Fibroblast of peridontal ligament (primary cell): Measurements from ENCODE around the gene TPRX2.
"Not testable (repeated sequence)": the region's sequence is repeated elsewhere in the genome, so short reads cannot be mapped to it uniquely, and the experiment has no call there.

Experiments used
- DNase-seq: peaks from one replicate; pipeline ENCODE4 v3.0.0-alpha.2; 2010; ENCODE audit errors: extremely low read depth

The TPRX2 gene

DNA sequence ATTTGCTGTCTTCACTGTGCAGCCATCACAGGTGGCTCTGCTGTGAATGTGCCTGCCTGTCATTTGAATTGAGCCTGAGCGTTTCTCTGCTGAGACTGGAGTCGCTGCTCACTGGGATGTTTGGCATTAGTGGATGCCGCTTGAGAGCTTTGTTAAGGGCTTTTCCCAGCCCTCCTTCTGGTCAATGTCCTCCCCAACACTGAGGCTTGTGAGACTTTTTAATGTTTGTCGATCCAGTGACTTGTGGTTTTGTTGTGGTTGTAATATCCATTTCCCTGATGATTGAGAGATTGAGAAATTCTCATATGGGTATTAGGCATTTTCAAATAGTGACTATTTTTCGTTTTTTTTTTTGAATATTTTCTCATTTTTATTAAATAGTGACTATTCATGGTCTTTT, 2.6 kb downstream of the TPRX2 start:
- no peak for DNase-seq

DNA sequence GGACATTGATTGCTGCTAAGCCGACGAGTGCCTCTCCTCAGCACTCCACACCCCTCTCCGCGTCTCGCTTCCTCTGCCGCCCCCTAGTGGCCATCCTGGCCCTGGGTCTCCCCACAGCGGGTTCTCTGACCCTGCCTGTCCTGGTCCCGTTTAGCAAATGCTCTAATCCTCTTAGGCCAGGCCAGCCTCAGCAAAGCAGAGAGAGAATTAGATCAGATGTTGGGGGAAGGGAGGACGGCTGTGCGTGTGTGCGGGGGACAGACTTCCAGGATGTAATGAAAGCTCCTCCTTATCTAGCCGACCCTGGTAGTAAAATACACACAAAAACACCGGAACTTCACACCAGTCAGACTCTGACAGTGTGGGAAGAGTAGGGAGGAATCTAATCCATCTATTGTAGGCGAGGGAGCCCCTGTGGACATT, 4.5 kb downstream of the TPRX2 start:
- DNase-seq = peak; percentile 61

DNA sequence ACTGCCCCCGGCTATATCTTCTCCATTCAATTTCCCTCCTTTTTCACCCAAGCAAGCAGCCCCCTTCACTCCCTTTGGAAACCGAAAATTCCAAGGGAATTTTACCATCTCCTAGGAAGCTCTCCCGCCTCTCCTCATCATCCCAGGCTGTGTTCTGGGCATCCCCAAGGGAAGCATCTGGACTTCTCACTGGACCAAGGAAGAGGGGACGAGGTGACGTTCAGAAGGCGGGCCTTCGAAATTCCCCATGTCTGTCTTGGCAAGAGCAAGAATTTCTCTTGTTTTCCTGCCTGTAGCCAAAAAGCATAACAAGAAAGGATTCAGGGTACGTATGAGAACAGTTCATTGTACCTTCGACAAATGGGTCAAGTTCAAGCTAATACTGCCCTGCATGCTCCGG, 6.1 kb downstream of the TPRX2 start:
- no peak for DNase-seq

DNA sequence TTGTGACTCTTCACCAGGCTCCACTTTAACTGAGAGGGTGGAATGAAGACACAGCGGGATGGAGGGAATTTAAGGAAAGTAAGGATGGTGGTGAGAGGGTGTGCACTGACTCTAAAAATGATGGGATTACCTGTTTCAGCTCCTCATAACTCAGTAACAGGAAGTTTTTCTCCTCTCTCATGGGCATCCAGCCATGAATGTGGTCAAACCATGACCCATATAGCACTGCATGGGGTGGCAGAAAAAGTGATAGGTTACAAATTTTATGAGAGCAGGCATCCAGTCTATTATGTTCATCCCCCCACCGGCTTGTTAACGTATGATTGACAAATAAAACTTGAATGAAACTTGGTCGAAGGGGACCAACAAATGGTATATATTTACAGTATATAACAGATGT, 19.9 kb downstream of the TPRX2 start:
- DNase-seq = no peak

DNA sequence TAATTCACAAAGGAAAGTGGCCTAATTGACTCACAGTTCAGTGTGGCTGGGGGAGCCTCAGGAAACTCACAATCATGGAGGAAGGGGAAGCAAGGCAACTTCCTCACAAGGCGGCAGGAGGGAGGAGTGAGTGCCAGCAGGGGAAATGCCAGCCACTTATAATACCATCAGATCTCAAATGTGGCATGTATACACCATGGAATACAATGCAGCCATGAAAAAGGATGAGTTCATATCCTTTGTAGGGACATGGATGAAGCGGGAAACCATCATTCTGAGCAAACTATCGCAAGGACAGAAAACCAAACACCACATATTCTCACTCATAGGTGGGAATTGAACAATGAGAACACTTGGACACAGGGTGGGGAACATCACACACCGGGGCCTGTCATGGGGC, 20.4 kb downstream of the TPRX2 start:
- not testable (repeated sequence) for DNase-seq

DNA sequence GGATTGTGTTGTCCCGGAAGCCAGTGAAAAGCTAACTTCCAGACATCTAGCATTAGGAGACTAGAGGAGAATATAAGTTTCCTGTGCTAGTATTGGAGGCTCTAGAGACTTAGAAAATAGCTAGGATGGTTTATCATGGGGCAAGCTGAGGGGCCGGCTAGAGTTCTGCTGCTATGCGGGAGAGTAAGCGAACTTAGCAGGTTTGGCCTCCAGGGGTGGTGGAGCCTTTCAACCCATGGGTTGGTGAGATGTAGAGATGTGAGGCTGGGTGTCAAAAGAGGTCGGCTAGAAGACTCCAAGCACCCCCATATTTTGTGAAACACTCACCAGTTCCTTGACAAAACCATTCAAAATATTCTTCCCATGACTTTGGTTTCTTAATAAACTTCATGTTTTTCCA, 22.7 kb downstream of the TPRX2 start:
- no peak for DNase-seq

DNA sequence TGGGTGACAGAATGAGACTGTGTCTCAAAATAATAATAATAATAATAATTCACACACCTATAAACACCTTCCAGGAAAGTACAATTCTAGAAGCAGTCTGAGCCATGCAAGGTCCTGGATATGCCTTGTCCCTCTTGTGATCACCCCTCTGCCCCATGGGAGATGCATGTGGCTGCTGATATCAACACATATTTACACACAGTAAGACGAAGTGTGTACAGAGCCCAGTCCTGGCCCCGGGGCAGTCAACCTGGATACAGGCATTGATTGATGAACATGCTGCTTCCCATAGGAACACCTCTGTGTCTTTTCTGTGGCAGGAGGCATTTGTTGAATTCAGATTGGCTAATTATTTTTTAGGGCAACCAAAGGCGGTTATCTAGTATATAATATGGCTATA, 23.9 kb downstream of the TPRX2 start:
- DNase-seq = no peak

DNA sequence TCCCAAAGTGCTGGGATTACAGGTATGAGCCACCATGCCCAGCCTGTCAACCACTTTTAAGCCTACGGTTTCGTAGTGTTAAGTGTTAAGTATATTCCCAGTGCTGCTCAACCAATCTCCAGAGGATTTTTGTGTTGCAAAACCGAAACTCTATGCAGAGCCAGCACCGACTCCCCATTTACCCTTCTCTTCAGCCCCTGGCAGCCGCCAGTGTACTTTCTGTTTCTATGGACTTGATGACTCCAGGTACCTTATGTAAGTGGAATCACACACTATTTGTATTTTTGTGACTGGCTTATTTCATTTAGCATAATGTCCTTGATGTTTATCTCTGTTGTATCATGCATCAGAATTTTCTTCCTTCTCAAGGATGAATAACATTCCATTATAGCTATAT, 26.0 kb downstream of the TPRX2 start:
- no peak for DNase-seq

DNA sequence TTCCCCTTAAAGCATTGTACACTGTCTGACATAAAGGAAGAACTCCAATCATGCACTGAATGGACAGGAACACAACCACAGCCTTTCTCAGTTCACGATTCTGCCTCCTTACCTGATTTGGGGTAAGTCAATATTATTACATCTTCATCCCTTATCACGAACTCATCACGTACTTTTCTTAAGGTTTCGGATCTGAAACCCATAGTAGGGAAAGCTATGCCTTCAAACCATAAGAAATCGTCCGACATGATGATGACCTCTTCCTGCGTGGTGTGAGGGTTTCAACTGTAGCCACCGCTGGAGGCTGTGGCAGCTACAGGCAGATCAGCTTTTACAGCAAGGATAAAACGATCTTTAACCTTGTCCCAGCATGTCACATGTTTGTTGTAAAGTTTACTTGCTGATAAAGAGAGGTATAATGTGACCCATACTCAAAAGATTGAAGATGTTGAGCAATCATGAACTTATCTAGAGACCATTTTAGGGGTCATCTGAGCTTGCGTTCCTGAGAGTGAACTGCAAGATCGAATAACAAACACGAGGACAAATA, 27.1 kb downstream of the TPRX2 start, which contains the start of gene SULT2A1:
Gene SULT2A1 (minus strand): TSS at position 306 of the 550 bp plus-strand sequence. CDS start 58 bp downstream, at position 248.
- DNase-seq = no peak

DNA sequence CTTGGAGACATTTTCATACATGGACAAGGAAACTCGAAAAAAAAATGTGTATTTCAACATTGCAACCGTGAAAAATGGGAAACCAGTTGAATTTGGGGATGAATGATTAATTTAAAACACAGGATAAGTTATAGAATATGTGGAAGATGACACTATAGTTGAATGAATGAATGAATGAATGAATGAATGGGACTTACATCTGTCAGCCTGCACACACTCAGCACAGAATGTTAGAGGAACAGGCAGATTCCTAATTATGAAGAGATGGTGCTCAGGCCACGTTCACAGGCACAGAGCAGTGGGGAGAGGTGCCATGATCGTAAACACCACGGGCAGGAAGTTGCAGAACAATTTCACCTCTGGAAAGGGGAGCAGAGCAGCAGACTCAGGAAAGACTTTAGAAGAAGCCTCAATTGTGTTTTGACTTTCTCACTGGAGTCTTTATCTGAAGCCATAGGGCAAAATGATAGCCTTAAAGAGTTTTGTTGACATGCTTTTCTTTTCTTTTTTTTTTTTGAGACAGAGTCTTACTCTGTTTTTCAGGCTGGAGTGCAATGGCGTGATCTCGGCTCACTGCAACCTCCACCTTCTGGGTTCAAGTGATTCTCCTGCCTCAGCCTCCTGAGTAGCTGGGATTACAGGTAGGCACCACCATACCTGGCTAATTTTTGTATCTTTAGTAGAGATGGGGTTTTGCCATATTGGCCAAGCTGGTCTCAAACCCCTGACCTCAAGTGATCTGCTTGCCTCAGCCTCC, 32.0 kb downstream of the TPRX2 start:
- no peak for DNase-seq

DNA sequence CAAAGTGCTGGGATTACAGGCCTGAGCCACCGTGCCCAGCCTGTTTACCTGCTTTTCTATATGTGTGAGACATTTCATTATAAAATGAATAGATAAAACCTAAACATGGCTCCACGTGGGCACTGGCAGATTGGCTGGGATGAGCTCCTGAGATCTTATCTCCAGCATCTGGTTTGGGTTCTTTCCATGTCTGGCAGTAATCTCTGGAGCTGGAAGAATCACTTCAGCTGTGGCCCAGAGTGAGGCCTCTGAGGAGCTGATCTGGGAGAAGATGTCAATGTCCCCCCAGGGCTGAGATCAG, 32.5 kb downstream of the TPRX2 start:
- DNase-seq = no peak

DNA sequence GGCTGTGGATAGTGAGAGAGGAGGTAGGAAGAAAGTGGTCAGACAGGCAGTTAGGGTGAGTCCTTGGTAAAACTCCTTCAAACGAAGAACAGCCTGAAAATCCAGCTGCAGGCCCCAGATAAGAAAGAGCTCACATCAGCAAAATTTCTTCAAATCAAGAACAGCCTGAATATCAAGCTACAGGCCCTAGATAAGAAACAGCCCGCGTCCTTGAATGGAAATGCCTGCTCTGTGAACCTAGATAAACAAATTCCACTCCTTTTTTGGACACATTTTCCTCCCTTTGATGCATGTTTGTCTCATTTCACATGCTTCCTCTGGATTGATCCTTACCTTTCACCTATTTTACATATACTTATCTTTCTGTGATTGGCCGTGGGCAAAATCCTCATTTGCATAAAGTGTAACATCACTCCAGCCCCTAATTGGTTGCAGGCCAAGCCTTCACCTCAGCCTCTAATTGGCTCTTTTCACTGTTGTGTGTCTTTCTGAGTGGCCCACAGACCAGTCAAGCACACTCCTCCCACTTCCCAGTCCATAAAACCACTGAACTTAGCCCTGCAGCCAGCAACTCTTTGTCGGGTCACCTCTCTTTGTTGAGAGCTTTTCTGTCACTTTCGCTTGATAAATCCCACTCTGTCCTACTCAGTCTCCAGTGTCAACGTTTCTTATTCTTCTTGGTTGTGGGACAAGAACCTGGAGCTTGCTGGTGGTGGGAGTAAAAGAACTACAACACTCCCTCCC, 33.1 kb downstream of the TPRX2 start:
- no peak for DNase-seq

DNA sequence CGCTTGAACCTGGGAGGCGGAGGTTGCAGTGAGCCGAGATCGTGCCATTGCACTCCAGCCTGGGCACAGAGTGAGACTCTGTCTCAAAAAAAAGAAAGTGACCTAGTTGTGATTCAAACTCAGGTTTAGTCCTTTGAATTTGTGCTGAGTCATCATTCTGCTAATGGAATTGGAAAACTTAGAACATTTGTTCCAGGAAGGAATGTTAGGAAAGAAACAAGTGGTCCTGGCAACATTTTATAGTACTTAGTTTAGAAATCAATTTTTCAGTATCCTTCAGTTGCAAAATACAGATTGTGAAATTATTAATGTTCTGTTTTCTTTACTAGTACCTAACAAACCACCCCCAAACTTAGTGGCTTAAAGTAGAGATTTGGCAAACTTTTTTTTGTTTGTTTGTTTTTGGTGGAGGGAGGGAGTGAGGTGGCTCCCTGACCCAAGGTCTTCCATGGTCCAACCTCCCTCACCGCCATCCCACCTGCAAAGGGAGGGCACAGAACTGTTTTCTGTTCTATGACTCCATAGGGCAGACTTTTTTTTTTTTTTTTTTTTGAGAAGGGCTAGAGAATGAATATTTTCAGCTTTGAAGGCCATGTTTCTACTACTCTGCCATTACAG, 36.2 kb downstream of the TPRX2 start:
- DNase-seq = peak; percentile 1

DNA sequence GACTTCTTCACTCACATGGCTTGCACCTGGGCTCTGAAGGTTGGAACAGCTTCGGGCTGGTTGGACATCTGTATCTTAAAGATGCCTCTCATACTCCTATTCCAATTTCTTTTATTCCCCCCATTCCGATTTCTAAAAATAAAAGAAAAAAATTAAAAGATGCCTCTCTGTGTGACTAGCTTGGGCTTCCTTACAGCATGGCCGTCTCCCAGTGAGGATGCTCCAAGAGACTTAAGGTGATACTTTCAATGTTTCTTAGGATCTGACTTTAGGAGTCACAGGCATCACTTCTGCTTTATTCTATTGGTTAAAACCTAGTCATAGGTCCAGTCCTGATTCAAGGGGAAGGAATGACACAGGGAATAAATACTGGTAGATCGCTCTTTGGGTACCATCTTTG, 37.0 kb downstream of the TPRX2 start:
- DNase-seq = no peak

DNA sequence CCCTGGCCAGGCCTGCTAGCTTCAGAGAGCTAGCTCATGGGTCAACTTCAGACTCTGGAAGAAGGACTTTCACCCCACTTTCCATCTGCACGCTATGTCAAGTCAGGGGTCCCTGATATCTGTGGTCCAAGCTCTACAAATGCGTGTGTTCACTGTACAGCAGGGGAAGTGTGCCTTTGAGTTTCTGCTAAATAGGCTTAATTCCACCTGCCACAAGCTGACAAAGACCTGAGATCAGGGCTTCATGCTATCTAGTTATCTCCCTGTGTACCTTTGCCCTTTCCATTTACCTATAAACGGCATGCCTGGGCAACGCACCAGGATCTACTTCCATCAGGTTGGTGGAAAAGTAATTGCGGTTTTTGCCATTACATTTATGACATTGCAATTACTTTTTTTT, 37.7 kb downstream of the TPRX2 start:
- DNase-seq = no peak

DNA sequence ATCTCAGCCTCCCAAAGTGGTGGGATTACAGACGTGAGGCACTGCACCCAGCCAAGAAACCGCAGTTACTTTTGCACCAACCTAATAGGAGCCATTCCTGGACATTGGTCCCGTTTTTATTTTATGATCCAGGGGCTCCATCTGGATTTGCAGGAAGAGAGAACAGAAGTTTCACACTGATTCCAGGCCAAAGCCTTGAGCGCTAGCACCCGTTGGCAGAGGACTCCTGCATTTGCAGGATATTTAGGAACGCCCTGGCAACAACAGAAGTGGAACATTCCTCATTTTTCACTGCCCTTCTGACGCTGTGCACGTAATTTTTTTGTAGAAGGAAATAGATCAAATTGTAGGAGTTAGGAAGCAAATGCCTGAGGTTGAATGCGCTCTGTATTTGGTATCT, 38.8 kb downstream of the TPRX2 start:
- DNase-seq = no peak

DNA sequence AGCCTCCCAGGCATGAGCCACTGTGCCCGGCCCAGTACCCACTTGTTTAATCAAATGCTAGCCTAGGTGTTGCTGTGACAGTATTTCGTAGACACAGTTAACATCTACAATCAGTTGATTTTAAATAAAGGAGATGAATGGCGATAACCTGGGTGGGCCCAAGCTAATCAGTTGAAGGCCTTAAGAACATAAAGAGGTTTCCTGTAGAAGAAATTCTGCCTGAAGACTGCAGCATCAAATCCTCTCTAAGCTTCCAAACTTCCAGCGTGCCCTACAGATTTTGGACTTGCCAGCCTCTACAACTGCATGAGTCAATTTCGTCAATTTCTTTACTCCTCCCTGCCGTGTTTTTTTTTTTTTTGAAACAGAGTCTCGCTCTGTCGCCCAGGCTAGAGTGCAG, 40.3 kb downstream of the TPRX2 start:
- DNase-seq = no peak

DNA sequence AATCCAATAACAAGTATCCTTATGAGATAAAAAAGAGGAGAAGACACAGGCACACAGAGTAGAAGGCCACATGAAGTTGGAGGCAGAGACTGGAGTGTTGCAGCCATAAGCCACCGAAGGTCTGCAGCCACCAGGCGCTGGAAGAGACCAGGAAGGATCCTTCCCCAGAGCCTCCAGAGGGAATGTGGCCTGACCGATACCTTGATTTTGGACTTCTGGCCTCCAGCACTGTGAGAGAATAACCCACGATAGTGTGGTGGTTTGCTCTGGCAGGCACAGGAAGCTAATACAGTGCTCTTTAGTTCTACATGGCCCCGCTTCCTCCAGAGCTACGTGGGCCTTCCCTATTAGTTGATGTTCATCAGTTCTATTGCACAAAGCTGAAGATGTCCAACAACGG, 42.3 kb downstream of the TPRX2 start:
- DNase-seq = no peak

DNA sequence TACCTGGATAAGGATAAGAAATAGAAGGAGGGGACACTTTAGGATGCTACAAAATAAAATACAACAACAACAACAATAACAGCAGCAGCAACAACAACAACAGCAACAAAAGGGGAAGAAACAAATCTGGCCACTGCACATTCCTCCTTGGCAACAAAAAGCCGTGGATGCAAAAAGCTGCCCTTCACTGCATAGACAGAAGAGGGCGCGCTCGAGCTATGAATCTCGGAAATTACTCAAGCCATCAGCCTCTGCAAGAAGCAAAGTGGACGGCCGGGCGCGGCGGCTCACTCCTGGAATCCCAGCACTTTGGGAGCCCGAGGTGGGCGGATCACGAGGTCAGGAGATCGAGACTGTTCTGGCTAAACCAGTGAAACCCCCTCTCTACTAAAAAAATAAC, 50.3 kb downstream of the TPRX2 start:
- not testable (repeated sequence) for DNase-seq

DNA sequence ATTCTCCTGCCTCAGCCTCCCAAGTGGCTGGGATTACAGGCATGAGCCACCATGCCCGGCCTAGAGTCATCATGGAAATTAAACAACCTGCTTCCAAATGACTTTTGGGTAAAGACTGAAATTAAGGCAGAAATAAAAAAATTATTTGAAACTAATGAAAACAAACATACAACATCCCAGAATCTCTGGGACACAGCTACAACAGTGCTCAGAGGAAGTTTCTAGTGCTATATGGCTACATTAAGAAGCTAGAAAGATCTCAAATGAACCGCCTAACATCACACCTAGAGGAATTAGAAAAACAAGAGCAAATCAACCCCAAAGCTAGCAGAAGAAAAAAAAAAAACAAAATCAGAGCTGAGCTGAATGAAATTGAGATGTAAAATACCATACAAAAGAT, 51.2 kb downstream of the TPRX2 start:
- DNase-seq = not testable (repeated sequence)
